OCI-LY7 (cell line): Measurements from ENCODE around the gene CCDC85B.

ENCODE experiments used
- CTCF ChIP-seq: fragments of 200-600 bp; sonication (generic); conservative IDR thresholded peaks from 2 replicates; pipeline ENCODE4 v1.5.1; 2014; ENCODE audit warnings: mild to moderate bottlenecking, antibody characterized with exemption, low read length, moderate library complexity, mixed read lengths
- EZH2phosphoT487 ChIP-seq: fragments of 200-600 bp; sonication (generic); IDR thresholded peaks from 2 replicates; pipeline ENCODE4 v1.6.1; 2018; ENCODE audit warnings: low read depth, borderline replicate concordance, mild to moderate bottlenecking, mixed run types, antibody characterized with exemption, low read length, moderate library complexity, mixed read lengths

GRCh38 chr11:65917077-65917433 lies 26.6 kb downstream of the CCDC85B start:
- TF ChIP-seq CTCF, result no peak
- no peak for TF ChIP-seq EZH2phosphoT487
